Right renal cortex interstitium (tissue), 3 donors: ENCODE data around the gene C1orf198. TPM values are rescaled to one million over a fixed set of nuclear protein-coding genes. Genes with fewer than 3 reads are reported as not detected.

Experiments used
- DNase-seq, 3 donors: peaks; one replicate each; pipeline ENCODE4 v3.0.0-alpha.2; 2013; ENCODE audit warnings: low read depth in 3 of 3, low spot score in 2 of 3
- polyA plus RNA-seq, 3 donors: library from polyadenylated mRNA; unstranded; fragments of 120-200 nt; gene quantifications; one replicate each; pipeline ENCODE4 v1.2.1, GENCODE V29; 2013; ENCODE audit not compliant: insufficient read length in 3 of 3

The C1orf198 gene
- polyA plus RNA-seq, 3 donors = 76.1 to 85.0 (median 80.5) TPM

DNA sequence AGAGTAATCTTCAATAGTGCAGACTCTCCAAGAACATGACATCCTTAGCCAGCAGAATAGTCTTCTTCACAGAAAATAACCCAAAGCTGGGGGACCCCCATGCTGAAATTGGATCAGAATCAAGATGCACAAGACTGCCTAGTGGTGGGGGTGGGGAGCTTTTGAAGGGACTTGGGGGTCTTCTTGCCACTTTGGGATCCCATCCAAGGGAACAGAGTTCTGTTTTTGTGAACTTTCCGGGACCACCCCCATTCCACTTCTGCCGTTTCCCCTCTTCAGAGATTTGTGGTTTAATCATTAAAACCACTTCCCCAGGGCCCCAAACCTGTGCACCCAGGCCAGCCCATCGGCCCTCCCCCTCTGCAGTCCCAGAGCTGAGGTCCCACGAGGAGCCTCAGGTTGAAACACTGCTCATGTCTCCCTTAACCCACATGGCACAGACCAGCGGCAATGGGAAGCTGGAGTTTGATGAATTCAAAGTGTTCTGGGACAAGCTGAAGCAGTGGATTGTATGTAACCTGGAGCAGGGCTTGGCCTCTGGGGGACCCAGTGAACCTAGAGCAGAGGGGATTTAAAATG, 76.2 kb downstream of the C1orf198 start:
- DNase-seq = no peak

DNA sequence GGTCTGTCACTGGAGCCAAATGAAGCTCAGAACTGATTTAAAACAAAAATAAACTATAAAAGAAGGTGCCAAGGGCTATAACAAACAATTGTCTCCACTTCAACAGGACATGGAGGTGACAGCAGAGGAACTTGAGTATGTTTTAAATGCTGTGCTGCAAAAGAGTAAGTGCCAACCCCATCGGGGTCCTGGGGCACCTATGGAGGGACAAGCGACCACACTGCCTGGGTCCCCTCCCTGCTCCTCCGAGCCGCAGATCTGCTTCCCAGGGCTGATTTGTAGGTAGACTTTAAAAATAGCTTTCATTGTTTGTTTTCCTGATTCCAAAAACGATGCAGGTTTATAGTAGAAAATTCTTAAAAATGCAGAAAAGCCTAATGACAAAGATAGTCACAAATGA, 78.3 kb downstream of the C1orf198 start:
- no peak for DNase-seq

DNA sequence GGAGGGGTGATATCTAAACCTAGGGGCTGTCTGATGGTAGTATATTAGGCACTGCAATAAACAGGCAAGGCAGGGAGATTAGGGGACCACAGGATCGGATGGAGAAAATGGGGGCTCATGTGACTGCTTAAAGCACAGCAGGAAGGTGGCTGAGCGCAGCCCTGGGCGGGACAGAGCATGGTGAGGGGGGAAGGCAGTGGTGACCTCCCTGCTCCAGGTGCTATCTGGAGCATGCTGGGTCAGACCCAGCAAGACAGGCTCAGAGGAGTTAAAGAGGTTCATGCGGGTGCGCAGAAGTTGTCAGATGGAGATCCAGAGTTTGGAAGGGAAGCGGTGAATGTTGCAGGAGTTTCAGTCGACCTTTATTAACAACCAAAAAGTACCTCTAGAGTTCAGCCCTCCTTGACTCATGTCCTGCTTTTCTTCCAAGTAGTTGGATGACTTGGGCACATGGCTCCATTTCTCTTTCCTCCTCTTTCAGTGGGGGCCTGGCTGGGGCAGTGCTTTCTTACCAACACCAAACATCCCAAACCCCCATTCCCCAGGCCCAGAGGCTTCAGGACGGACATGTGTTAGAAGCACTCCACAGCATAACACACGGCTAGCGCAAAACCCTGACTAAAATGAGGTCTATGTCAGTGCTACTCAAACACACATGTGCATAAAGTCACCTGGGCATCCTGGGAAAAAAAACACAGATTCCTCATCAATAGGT, 79.6 kb downstream of the C1orf198 start:
- no peak for DNase-seq

DNA sequence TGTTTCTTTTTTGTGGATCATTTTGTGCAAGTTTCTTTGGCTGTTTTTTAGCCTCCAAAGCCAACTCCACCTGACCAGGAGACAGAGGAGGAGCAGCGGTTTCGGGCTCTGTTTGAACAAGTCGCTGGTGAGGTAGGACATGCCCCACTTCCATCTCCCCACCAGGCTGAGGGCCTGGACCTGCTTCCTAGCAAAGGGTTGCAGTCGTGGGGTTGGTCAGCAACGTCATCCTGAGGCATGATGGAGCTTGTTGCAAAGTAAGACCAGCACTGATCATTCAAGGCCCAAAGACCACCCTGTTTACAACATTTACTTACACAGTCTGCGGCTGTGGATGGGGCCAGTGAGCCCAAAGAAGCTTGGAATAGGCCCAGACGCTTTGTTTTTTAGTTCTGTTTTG, 80.8 kb downstream of the C1orf198 start:
- no peak for DNase-seq

Other genes starting within 250 kb of the C1orf198 start
- gene COG2, start 226.0 kb downstream of the C1orf198 start, polyA plus RNA-seq = 10 to 100 TPM; 31.5 to 33.7 (median 32.2) TPM
- gene AGT, start 154.4 kb downstream of the C1orf198 start, polyA plus RNA-seq = 10 to 100 TPM; 16.0 to 45.9 (median 38.1) TPM
- 1 to 10 TPM in 1 of 3 donors, under 1 TPM in 2; 0.54 to 2.6 (median 0.97) TPM for gene CAPN9, start 121.1 kb downstream of the C1orf198 start, polyA plus RNA-seq
- gene TTC13, start 110.3 kb upstream of the C1orf198 start, polyA plus RNA-seq = 10 to 100 TPM; 16.8 to 21.0 (median 17.8) TPM
- gene ARV1, start 110.6 kb upstream of the C1orf198 start, polyA plus RNA-seq = 10 to 100 TPM; 28.5 to 33.1 (median 30.5) TPM
- gene FAM89A, start 171.7 kb upstream of the C1orf198 start, polyA plus RNA-seq = 10 to 100 TPM; 17.1 to 21.3 (median 20.6) TPM